GM21381 (cell line): ENCODE data around the gene KLHL21.
"Not testable (repeated sequence)": the region's sequence is repeated elsewhere in the genome, so short reads cannot be mapped to it uniquely, and the experiment has no call there.

Experiments used
- ATAC-seq: cut with Tn5 transposase; IDR thresholded peaks from one replicate; pipeline ENCODE4 v1.9.1; 2021; ENCODE audit warnings: mild to moderate bottlenecking, moderate library complexity; ENCODE audit not compliant: unreplicated experiment

Gene KLHL21

GRCh38 chr1:6602669-6603237 is at the start of gene KLHL21:
Gene KLHL21, minus strand, starts transcription at chr1:6602869. Its CDS starts 52 bp downstream, at chr1:6602817.
- peak; percentile 58 for ATAC-seq

DNA sequence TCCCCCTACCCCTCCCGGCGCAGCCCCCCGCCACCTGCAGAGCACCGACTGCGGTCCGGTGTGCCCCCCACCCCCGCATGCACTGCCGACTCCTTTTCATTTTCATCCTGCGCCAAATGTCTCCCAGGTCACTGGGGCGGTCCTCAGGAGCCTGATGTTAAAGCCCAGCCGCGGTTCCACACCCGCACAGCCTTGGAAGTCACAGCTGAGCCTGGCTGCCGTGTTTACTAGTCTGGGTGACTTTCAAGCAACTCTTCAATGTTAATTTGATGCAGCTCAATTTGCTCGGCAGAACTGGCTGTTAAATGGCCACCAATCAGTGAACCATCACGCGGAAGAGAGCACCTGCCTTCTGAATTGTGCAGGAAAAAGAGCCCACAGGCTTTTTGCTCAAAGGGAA is 49.2 kb upstream of the KLHL21 start:
- no peak for ATAC-seq

DNA sequence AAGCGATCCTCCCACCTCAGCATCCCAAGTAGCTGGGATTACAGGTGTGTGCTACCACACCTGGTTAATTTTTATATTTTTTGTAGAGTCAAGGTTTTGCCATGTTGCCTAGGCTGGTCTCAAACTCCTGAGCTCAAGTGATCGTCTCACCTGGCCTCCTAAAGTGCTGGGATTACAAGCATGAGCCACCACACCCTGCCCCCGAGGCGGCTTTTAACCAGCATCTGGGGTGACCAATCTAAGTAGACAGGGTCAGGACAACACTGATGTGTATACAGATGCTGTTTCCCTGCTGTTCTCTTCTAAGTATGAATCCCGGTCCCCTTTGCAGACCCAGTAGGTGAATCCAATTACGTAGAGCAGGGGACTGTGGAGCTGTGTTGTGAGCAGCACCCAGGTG is 45.9 kb upstream of the KLHL21 start:
- ATAC-seq: no peak

DNA sequence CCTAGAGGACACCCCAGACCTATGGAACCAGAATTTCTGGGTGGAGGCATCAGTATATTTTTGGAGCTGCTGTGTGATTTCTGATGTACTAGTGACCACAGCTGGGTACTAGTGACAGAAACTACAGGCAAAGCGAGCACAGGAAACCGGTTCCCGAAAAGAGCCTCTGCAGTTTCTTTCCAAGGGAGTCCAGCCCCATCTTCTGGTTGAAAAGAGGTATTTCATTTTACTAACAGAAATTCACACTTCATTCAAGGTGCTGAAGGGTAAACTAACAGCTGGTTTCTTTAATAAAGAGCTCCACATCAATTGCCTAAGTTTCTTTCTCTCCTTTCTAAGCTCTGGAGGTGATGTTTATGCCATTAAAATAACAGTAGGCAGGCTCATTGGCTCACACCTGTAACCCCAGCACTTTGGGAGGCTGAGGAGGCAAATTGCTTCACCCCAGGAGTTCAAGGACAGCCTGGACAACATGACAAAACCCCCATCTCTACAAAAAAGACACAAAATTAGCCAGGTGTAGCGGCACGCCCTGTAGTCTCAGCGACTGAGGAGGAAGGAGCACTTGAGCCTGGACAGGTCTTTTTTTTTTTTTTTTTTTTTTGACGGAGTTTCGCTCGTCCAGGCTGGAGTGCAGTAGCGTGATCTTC is 44.0 kb upstream of the KLHL21 start:
- no peak for ATAC-seq

DNA sequence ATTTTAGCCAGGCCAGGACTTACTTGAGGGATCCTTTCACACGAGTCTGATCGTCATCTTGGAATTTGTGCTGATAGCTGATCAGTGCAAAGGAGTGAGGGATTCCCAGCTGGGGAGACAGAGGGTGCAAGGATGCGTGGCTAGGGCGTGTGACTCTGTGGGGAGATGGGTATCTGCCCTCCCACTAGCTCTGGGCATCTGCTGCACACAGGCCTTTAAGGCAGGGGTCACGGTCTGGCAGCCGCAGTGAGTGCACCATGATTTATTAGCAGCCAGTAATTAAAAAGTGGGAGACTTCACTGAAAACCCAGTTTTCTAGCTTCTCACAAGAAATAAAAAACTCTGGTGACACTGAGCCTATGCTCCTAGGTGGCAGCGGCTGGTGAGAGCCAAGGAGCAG is 42.3 kb upstream of the KLHL21 start:
- ATAC-seq: no peak

GRCh38 chr1:6640867-6641266 is 38.2 kb upstream of the KLHL21 start:
- ATAC-seq: not testable (repeated sequence)

DNA sequence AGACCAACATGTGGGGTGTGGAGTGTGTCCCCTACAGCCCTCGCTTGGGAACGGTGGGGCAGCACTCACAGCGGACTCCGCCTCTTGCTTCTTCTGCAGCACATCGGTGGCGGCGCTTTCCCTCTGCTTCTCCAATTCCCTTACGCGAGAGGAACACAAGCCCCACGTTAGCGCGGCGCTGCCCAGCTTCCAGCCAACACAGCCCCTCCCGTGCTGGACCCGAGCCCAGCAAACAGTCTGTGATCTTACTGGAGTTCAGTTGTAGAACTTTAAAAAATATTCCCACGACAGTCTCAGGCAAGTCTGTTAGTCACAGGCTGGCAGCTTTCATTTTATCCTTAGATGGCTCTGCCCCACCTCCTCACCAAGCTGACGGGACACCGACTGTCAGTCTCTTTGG is 35.6 kb upstream of the KLHL21 start:
- ATAC-seq: no peak

- ATAC-seq: no peak
Observed at GRCh38 chr1:6637770-6638169, 35.1 kb upstream of the KLHL21 start.

GRCh38 chr1:6636778-6637177 is 34.1 kb upstream of the KLHL21 start:
- not testable (repeated sequence) for ATAC-seq

DNA sequence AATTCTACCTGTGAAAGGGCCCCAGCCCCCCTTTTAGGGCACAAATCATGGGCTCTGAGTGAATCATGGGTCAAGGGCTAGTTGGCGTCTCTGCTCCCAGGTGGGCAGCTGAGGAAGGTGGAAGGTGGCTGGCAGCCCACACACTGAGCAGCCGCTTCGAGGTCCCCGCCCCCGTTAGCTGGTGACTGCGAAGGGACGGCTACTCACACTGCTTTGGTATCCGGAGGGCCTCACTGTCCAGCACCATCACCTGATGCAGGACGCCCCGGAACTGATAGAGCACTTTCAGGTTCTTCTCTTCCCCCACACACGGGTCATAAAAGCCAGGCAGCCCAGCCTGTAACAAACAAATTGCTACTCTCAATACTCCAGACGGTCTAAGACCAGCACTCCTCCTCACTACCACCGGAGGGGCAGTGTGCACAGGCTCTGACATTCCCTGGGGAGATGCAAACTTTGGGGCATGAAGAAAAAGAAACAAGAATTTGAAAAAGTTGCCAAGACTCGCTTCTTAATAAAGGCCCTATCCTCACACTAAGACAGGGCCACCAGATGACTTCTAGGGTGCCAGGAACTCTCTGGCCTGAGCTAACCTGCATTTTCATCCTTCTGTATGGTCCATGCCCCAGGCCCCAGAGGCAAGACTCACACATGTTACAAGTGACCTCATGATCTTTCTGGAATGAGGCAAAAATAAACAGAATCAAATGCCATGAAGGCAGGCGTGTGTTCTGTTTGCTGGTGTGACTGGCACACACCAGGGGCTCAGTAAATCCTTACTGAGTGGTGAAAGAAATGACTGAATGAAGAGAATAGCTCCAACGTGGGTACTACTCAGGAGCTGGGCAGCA is 33.5 kb upstream of the KLHL21 start:
- ATAC-seq: no peak

DNA sequence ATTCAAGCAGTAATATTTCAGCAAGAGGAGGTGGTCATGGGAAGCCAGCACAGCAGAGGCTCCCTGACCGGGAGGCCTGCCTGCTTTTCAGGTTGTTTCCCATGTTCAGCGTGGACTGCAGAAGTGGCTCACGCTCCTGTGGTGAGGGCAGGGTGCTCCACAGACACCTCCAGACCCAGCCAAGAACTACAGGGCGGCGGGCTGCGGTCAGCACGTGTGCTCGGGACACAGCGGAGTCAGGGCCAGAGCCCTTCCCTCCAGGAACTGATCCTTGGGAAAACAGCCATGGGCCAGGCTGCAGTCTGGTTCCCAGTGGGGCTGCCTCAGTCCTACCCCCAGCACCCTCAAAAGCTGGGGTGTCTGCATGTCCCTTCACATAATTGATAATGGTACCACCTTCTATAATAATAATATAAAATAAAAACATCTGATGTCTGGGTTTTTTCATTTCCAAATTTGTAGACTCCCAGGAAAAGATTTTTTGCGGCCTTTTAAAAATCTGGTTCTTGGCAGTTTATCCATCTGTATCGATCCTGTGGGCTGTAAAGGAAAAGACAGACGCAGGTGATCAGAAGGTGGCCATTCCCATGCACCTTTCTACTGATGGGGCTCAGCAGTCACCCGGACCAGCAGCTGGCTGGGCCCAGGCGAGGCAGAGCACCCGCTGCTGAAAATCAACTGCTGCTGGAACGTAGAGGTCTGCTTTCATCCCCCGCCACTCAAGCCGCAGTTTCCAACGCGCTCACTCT is 32.7 kb upstream of the KLHL21 start:
- ATAC-seq: no peak

- no peak for ATAC-seq
Observed at GRCh38 chr1:6634371-6635052, 31.8 kb upstream of the KLHL21 start.

- no peak for ATAC-seq
Observed at GRCh38 chr1:6632588-6633514, 30.2 kb upstream of the KLHL21 start.

DNA sequence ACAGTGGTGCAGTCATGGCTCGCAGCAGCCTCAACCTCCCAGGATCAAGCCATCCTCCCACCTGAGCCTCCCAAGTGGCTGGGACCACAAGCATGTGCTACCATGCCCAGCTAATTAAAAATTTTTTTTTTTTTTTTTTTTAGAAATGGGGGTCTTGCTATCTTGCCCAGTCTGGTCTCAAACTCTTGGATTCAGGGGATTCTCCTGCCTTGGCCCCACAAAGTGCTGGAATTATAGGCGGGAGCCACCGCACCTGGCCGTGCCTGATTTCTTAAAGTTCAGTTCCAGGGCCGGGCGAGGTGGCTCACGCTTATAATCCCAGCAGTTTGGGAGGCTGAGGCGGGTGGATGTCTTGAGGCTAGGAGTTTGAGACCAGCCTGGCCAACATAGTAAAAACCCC is 28.4 kb upstream of the KLHL21 start:
- no peak for ATAC-seq

- ATAC-seq: no peak
Observed at GRCh38 chr1:6630027-6630426, 27.4 kb upstream of the KLHL21 start.

GRCh38 chr1:6628971-6629479 is 26.4 kb upstream of the KLHL21 start:
- no peak for ATAC-seq

DNA sequence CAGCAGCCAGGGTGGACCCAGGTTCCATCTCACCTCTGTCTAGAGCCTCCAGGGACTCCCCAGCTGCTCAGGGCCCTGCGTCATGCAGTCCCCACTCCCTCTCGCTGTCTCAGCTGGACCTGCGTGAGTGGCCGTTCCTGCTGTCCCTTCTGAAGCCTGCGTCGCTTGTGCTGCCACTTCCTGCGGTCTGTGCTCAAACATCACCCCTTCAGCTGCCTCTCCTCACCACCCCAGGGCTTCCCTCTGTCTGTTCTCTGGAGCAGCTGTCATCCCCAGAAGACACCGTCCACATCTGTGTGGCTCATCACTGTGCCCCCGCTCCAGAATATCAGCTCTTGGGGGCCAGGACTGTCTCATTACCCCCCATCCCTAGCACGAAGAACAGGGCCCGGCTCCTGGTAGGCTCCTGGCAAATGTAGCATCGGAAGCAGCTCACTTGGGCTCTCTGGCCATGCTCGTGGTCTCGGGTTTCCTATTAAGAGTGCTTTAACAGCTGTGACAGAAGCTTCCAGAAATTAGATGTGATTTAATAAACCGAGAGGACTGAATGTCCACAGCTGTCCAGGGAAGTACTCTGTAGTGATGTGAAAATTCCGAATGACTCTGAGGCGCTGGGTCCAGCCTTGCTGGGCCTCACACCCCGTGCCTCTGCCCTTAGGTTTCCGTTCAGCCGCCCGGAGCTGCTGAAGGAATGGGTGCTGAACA is 25.3 kb upstream of the KLHL21 start:
- ATAC-seq: no peak

GRCh38 chr1:6627031-6627430 is 24.4 kb upstream of the KLHL21 start:
- ATAC-seq: no peak
